ENCODE results near the gene TMED9.

The TMED9 gene

DNA sequence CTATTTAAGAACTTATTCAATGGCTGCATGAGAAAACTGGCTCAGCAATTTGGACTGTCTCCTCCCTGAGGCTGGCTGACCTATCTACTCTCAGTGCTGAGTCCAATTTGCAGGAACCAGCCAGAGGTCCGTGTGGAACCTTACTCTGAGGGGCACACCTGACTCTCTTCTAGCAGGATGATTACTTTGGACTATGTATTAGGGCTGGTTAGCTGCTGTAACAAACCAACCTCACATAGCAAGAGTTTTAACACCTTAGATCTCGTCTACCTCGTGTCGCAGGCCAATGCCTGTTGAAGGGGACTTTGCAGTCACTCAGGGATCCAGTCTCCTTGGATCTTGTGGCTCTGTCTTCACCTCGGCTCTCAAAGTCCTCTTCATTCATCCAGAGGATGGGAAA, 34.2 kb upstream of the TMED9 start:
- TF ChIP-seq FOXP2 (optimal IDR thresholded peaks at IDR 0.05; ENCODE audit: borderline replicate concordance, extremely low read depth, extremely low read length, insufficient read depth): no peak
- TF ChIP-seq SIN3A (IDR thresholded peaks at IDR 0.05; ENCODE audit: borderline replicate concordance, insufficient read depth, low read length): no peak
- no peak for TF ChIP-seq POLR2AphosphoS5 (IDR thresholded peaks at IDR 0.05; ENCODE audit: low read depth, low read length)
- TF ChIP-seq TAF1 (IDR thresholded peaks at IDR 0.05; ENCODE audit: borderline replicate concordance, insufficient read depth, low read length): no peak
- TF ChIP-seq, protein P1, sequence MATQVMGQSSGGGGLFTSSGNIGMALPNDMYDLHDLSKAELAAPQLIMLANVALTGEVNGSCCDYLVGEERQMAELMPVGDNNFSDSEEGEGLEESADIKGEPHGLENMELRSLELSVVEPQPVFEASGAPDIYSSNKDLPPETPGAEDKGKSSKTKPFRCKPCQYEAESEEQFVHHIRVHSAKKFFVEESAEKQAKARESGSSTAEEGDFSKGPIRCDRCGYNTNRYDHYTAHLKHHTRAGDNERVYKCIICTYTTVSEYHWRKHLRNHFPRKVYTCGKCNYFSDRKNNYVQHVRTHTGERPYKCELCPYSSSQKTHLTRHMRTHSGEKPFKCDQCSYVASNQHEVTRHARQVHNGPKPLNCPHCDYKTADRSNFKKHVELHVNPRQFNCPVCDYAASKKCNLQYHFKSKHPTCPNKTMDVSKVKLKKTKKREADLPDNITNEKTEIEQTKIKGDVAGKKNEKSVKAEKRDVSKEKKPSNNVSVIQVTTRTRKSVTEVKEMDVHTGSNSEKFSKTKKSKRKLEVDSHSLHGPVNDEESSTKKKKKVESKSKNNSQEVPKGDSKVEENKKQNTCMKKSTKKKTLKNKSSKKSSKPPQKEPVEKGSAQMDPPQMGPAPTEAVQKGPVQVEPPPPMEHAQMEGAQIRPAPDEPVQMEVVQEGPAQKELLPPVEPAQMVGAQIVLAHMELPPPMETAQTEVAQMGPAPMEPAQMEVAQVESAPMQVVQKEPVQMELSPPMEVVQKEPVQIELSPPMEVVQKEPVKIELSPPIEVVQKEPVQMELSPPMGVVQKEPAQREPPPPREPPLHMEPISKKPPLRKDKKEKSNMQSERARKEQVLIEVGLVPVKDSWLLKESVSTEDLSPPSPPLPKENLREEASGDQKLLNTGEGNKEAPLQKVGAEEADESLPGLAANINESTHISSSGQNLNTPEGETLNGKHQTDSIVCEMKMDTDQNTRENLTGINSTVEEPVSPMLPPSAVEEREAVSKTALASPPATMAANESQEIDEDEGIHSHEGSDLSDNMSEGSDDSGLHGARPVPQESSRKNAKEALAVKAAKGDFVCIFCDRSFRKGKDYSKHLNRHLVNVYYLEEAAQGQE (IDR thresholded peaks at IDR 0.05; ENCODE audit: insufficient read depth in 1 of 2, low read depth in 2 of 2, low read length in 2 of 2): no peak

DNA sequence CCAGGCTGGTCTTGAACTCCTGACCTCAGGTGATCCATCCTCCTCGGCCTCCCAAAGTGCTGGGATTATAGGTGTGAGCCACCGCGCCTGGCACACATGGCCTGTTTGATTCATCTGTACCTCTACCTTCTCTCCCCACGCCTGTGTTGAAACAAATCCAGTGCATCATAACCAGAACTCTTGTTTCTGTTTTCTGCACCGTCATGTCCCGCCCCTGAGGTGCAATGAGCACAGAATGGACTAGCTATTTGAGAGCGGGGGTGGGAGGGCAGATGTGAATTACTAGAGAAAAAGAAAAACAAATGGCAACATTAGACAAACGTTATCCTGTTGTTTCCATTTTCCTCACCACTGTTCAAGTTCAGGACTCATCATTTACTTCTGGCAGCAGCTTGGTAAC, 27.0 kb upstream of the TMED9 start:
- no peak for TF ChIP-seq SIN3A (IDR thresholded peaks at IDR 0.05; ENCODE audit: borderline replicate concordance, insufficient read depth, low read length)
- TF ChIP-seq, protein P1 (IDR thresholded peaks at IDR 0.05; ENCODE audit: insufficient read depth in 1 of 2, low read depth in 2 of 2, low read length in 2 of 2): no peak
- no peak for TF ChIP-seq POLR2AphosphoS5 (IDR thresholded peaks at IDR 0.05; ENCODE audit: low read depth, low read length)
- no peak for TF ChIP-seq TAF1 (IDR thresholded peaks at IDR 0.05; ENCODE audit: borderline replicate concordance, insufficient read depth, low read length)
- no peak for TF ChIP-seq FOXP2 (optimal IDR thresholded peaks at IDR 0.05; ENCODE audit: borderline replicate concordance, extremely low read depth, extremely low read length, insufficient read depth)

DNA sequence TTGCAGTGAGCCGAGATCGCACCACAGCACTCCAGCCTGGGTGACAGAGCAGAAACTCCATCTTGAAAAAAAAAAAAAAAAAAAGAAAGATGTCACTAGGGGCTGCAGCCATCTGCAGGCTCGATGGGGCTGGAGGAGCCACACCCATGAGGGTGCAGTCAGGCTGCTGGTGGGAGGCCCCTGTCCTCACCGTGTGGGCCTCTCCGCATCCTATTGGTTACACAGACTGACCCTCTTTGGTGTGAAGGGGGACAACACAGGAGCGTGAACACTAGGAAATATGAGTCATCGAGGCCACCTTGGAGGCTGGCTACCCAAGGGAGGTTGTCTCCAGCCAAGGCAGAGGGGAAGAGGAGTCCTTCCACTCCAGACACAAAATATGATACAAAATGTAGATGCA, 23.7 kb upstream of the TMED9 start:
- no peak for TF ChIP-seq FOXP2 (optimal IDR thresholded peaks at IDR 0.05; ENCODE audit: borderline replicate concordance, extremely low read depth, extremely low read length, insufficient read depth)
- no peak for TF ChIP-seq SIN3A (IDR thresholded peaks at IDR 0.05; ENCODE audit: borderline replicate concordance, insufficient read depth, low read length)

DNA sequence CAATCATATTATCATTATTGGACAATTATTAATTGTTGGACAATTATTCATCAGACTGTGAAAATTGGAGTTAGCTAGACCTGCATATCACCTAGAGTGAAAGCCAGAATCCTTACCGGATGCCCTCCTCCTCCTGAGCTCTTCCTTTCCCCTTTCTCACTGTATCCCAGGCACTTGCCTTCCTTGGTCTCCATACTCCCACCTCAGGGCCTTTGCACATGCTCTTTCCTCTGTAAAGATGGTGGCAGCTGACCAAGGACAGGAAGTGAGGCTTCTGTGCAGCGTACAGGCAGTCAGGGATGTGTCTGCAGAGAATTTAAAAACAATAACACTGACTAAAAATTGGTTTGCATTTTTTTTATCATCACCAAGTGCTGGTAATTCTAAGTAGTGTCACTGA, 22.1 kb upstream of the TMED9 start:
- TF ChIP-seq, protein P1 (IDR thresholded peaks at IDR 0.05; ENCODE audit: insufficient read depth in 1 of 2, low read depth in 2 of 2, low read length in 2 of 2): no peak
- TF ChIP-seq FOXP2 (optimal IDR thresholded peaks at IDR 0.05; ENCODE audit: borderline replicate concordance, extremely low read depth, extremely low read length, insufficient read depth): no peak
- no peak for TF ChIP-seq SIN3A (IDR thresholded peaks at IDR 0.05; ENCODE audit: borderline replicate concordance, insufficient read depth, low read length)
- no peak for TF ChIP-seq TAF1 (IDR thresholded peaks at IDR 0.05; ENCODE audit: borderline replicate concordance, insufficient read depth, low read length)
- no peak for TF ChIP-seq POLR2AphosphoS5 (IDR thresholded peaks at IDR 0.05; ENCODE audit: low read depth, low read length)

DNA sequence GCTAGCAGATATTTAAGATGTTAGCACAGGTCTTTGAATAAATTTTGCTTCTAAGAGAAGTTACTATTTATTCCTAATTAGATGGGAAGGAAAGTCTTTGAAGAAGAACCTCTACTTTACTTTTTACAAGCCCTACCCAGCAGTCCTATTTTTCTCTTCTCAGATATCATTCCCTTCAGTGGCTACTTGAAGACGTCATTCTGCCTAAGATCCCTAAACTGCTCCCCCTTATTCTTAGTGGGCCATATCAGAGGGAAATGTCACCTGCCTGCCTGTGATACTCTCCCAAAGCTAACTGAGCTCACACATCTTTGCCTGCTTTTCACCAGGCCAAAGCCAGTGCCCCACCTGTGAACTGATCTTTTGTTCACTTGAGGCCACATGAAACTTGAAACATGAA, 16.5 kb upstream of the TMED9 start:
- TF ChIP-seq SIN3A (IDR thresholded peaks at IDR 0.05; ENCODE audit: borderline replicate concordance, insufficient read depth, low read length) (no peak), POLR2AphosphoS5 (IDR thresholded peaks at IDR 0.05; ENCODE audit: low read depth, low read length) (no peak)
- TF ChIP-seq, protein P1 (IDR thresholded peaks at IDR 0.05; ENCODE audit: insufficient read depth in 1 of 2, low read depth in 2 of 2, low read length in 2 of 2): no peak
